GM19468 (cell line): ENCODE measurements around the gene SLC45A1.

Experiments used
- ATAC-seq: cut with Tn5 transposase; IDR thresholded peaks from one replicate; pipeline ENCODE4 v1.9.1; 2021; ENCODE audit warnings: mild to moderate bottlenecking, moderate library complexity, moderate number of reproducible peaks; ENCODE audit not compliant: unreplicated experiment; ENCODE audit errors: extremely low read depth

The SLC45A1 gene

GRCh38 chr1:8363767-8364301 lies 45.9 kb downstream of the SLC45A1 start:
- no peak for ATAC-seq

- no peak for ATAC-seq
Observed at GRCh38 chr1:8364528-8365442, 46.9 kb downstream of the SLC45A1 start.

- ATAC-seq = no peak
Observed at GRCh38 chr1:8365661-8366362, 47.9 kb downstream of the SLC45A1 start.

- ATAC-seq = no peak
Observed at GRCh38 chr1:8367571-8368194, 49.8 kb downstream of the SLC45A1 start.

GRCh38 chr1:8368956-8369639 lies 51.2 kb downstream of the SLC45A1 start:
- no peak for ATAC-seq

GRCh38 chr1:8370046-8370881 lies 52.4 kb downstream of the SLC45A1 start:
- no peak for ATAC-seq

- ATAC-seq = no peak
Observed at GRCh38 chr1:8370905-8371315, 53.0 kb downstream of the SLC45A1 start.

- no peak for ATAC-seq
Observed at GRCh38 chr1:8371372-8371991, 53.6 kb downstream of the SLC45A1 start.

GRCh38 chr1:8373125-8373524 lies 55.2 kb downstream of the SLC45A1 start:
- ATAC-seq = no peak

GRCh38 chr1:8373581-8374241 lies 55.8 kb downstream of the SLC45A1 start:
- no peak for ATAC-seq

GRCh38 chr1:8374356-8374755 lies 56.4 kb downstream of the SLC45A1 start:
- no peak for ATAC-seq

- no peak for ATAC-seq
Observed at GRCh38 chr1:8374812-8375211, 56.9 kb downstream of the SLC45A1 start.

- ATAC-seq = no peak
Observed at GRCh38 chr1:8376358-8376840, 58.5 kb downstream of the SLC45A1 start.

- ATAC-seq = no peak
Observed at GRCh38 chr1:8377271-8377981, 59.5 kb downstream of the SLC45A1 start.

GRCh38 chr1:8378178-8378577 lies 60.3 kb downstream of the SLC45A1 start:
- ATAC-seq = no peak

- no peak for ATAC-seq
Observed at GRCh38 chr1:8378981-8379470, 61.1 kb downstream of the SLC45A1 start.

GRCh38 chr1:8379513-8380186 lies 61.7 kb downstream of the SLC45A1 start:
- no peak for ATAC-seq
